ENCODE data around the gene SLC24A3.

- TF ChIP-seq EP300 (IDR thresholded peaks at IDR 0.05) (no peak), CTCF (IDR thresholded peaks at IDR 0.05) (no peak), POLR2A (IDR thresholded peaks at IDR 0.05) (no peak)
Observed at GRCh38 chr20:19511931-19512330, 299.5 kb downstream of the SLC24A3 start.

Data from upper lobe of left lung (tissue), 4 donors.